Thymus (tissue), 11 donors: ENCODE results near the gene STARD5. TPM values are rescaled to one million over a fixed set of nuclear protein-coding genes. Genes with fewer than 3 reads are reported as not detected.
A peak's percentile ranks its signal among the peaks of the same experiment; 100 is the strongest.

ENCODE experiments used
- DNase-seq, 9 donors: peaks; one replicate each; pipeline ENCODE4 v3.0.0-alpha.2; 2013; ENCODE audit warnings: low spot score in 9 of 9, low read depth in 6 of 9, missing footprints in 1 of 9
- H3K27ac ChIP-seq, 2 donors: one replicate each; pipeline ENCODE4 v1.5.1; 2013; ENCODE audit warnings: control low read depth in 1 of 2, low read depth in 1 of 2, low read length in 1 of 2, mild to moderate bottlenecking in 1 of 2, moderate library complexity in 1 of 2
- H3K27me3 ChIP-seq, 2 donors: one replicate each; pipeline ENCODE4 v1.5.1; 2013; ENCODE audit warnings: low read length in 1 of 2; ENCODE audit not compliant: control insufficient read depth in 2 of 2, insufficient read depth in 1 of 2
- H3K36me3 ChIP-seq, 2 donors: one replicate each; pipeline ENCODE4 v1.5.1; 2013; ENCODE audit warnings: low read length in 1 of 2, mild to moderate bottlenecking in 1 of 2, moderate library complexity in 1 of 2; ENCODE audit not compliant: control insufficient read depth in 2 of 2, insufficient read depth in 2 of 2
- H3K4me1 ChIP-seq, 2 donors: one replicate each; pipeline ENCODE4 v1.5.1; 2013; ENCODE audit warnings: low read length in 2 of 2; ENCODE audit not compliant: control insufficient read depth in 2 of 2, insufficient read depth in 2 of 2
- H3K4me3 ChIP-seq, 2 donors: one replicate each; pipeline ENCODE4 v1.5.1; 2013; ENCODE audit warnings: low read length in 2 of 2, control low read depth in 1 of 2, mild to moderate bottlenecking in 1 of 2
- H3K9me3 ChIP-seq, 2 donors: one replicate each; pipeline ENCODE4 v1.5.1; 2013; ENCODE audit warnings: low read length in 1 of 2, mild to moderate bottlenecking in 1 of 2; ENCODE audit not compliant: control insufficient read depth in 2 of 2, insufficient read depth in 1 of 2
- WGBS: extraction: QIAGEN DNeasy Blood & Tissue Kit; methylation state at CpG from one replicate; pipeline ENCODE4 v1.1.7; 2013; 5-methylcytosine and 5-hydroxymethylcytosine counted together
- polyA plus RNA-seq: library from polyadenylated mRNA; stranded (reverse); fragments of 200-250 nt; gene quantifications from one replicate; pipeline ENCODE4 v1.2.3, GENCODE V29; 2013
- total RNA-seq: library from RNA; stranded (reverse); fragments of 120-200 nt; gene quantifications from one replicate; pipeline ENCODE4 v1.2.4, GENCODE V29; 2013
- donor health status: healthy.

STARD5 gene
- total and polyA plus RNA-seq, 2 donors = 3.6 to 12.0 TPM

DNA sequence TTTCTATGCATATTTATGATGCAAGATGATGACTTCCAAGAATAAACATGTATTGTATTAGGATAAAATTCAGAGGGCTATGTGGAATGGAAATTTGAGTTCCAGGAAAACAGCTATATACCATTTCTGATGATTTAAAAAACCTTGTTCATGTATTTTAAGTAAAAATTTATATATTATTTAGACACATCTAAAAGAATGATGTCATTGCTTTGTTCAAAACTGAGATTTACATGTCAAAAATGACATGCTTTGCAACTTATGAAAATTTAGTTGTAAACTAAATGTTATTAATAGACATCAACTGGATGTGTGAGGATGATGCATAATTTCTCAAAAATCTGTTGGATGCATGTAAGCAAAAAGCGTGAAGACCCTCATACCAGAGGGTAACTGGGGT is 2.3 kb downstream of the STARD5 start:
- Histone ChIP-seq H3K27me3 (peaks cover 0 to 5% of the 10 kb centered on the region in 2 donors), H3K27ac (no peak overlapping the region), H3K4me1 (peaks cover 9 to 24% of the 10 kb centered on the region in 2 donors), H3K9me3 (no peaks in the 10 kb centered on the region), H3K4me3 (no peak overlapping the region), H3K36me3 (peaks cover 16 to 24% of the 10 kb centered on the region in 2 donors)
- 98% methylated on average over 1 of the region's 1 CpG for WGBS
- no peak for DNase-seq

DNA sequence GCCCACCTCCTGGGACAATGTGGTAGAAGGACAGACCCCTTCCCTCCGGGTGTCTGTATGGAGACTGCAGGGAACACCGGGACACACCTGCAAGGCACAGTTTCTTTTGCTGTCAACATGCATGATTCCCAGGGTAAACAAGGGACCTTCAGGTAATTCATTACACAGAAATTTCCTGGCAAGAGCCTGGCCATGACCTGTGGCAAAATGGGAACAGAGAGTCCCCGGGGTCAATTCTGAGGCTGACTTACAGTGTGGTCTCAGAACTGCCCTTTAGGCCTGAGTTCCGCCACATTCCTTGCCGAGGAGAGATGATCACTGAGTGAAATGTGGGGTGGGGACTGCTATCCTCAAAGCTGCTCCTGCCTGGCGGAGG is 6.3 kb downstream of the STARD5 start:
- Histone ChIP-seq H3K4me3 (no peak overlapping the region), H3K27me3 (no peaks in the 10 kb centered on the region), H3K36me3 (peaks cover 31 to 49% of the 10 kb centered on the region in 2 donors), H3K27ac (no peak overlapping the region), H3K4me1 (peaks cover 2 to 21% of the 10 kb centered on the region in 2 donors), H3K9me3 (peaks cover 0 to 7% of the 10 kb centered on the region in 2 donors)
- 97% methylated on average over 6 of the region's 6 CpGs for WGBS
- no peak for DNase-seq

DNA sequence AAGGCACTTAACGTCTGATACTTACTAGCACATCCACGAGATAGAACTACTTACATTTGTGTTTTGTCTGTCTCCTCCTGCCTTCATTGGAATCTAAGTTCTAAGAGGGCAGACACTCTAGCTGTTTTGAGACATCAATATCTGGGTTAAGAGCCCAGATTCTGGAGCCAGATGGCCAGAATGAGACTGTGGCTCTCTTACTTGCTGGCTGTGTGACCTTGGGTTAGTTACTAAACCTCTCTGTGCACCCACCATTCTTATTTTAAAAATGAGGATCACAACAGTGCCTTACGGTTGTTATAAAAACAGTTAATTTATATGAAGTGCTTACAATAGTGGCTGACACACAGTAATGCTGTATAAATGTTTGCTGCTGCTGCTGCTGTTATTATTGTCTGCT is 7.7 kb downstream of the STARD5 start:
- peaks cover 45 to 55% of the 10 kb centered on the region in 2 donors for H3K36me3 ChIP-seq
- no peak for DNase-seq
- H3K4me3 ChIP-seq = no peak overlapping the region
- no peaks in the 10 kb centered on the region for H3K27me3 ChIP-seq
- H3K27ac ChIP-seq = no peak overlapping the region
- WGBS = 97% methylated on average over 3 of the region's 3 CpGs
- H3K9me3 ChIP-seq = peaks cover 0 to 7% of the 10 kb centered on the region in 2 donors
- peaks cover 2 to 25% of the 10 kb centered on the region in 2 donors for H3K4me1 ChIP-seq

DNA sequence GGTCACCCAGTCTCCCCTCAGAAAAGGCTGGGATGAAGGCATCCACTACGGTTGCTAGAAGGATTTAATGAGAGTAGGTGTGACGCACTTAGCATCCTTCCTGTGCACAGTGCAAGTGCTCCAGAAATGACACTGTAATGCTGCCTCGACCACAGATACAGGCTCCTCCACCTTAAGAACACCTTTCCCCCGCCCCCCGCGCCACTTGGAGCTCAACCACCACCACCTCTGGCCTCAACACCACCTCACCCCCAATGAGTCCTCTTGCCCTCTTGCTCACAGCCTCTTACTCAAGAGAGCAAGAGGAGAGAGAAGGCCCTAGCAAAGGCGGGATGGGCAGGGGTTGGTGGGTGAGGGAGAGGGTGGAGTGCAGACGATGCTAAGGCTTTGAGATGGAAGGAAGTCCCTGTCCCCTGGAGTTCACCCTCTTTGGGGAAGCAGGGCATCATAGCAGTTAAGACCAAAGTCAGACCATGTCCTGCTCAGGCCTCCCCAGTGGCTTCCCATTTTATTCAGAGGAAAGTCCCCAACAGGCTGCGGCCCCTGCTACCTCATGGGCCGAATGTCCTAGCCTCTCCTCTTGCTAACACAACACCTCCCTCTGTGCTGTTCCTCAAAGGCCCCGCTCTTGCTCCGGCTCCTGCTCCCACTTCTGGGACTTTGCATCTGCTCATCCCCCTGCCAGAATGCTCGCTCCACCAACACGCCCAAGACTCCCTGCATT is 8.3 kb downstream of the STARD5 start:
- Histone ChIP-seq H3K36me3 (peaks cover 51 to 57% of the 10 kb centered on the region in 2 donors), H3K4me3 (no peak overlapping the region), H3K27ac (no peak overlapping the region), H3K9me3 (peaks cover 0 to 7% of the 10 kb centered on the region in 2 donors), H3K4me1 (peaks cover 2 to 27% of the 10 kb centered on the region in 2 donors), H3K27me3 (no peaks in the 10 kb centered on the region)
- no peak for DNase-seq
- 93% methylated on average over 14 of the region's 14 CpGs for WGBS

GRCh38 chr15:81314378-81314777 is 9.6 kb downstream of the STARD5 start:
- Histone ChIP-seq H3K9me3 (peaks cover 0 to 7% of the 10 kb centered on the region in 2 donors), H3K36me3 (peaks cover 57 to 63% of the 10 kb centered on the region in 2 donors), H3K4me1 (peaks cover 2 to 27% of the 10 kb centered on the region in 2 donors), H3K27ac (no peak overlapping the region), H3K4me3 (no peak overlapping the region), H3K27me3 (no peaks in the 10 kb centered on the region)
- DNase-seq = no peak
- WGBS = 96% methylated on average over 5 of the region's 5 CpGs

DNA sequence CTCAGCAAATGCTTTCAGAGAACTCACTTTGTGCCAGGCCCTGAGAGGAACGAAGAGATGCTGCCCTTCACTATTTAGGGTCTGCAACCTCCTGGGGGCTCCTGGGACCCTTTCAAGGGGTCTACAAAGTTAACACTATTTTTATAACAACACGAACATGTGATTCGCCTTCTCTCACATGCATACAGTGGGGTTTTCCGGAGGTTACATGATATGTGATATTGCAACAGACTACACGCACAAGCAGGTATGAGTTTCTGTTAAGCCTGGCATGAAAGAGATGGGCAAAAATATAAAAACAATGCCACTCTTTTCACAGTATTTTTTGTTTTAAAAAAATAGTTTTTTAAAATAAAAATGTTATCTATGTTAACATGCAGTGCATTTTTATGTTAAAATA is 10.3 kb downstream of the STARD5 start:
- H3K27ac ChIP-seq = no peak overlapping the region
- H3K27me3 ChIP-seq = no peaks in the 10 kb centered on the region
- WGBS = 94% methylated on average over 5 of the region's 5 CpGs
- H3K36me3 ChIP-seq = peaks cover 63 to 64% of the 10 kb centered on the region in 2 donors
- peaks cover 2 to 27% of the 10 kb centered on the region in 2 donors for H3K4me1 ChIP-seq
- peaks cover 0 to 7% of the 10 kb centered on the region in 2 donors for H3K9me3 ChIP-seq
- no peak for DNase-seq
- no peak overlapping the region for H3K4me3 ChIP-seq

GRCh38 chr15:81312790-81313543 is 11.0 kb downstream of the STARD5 start:
- H3K27ac ChIP-seq = peak overlapping the region in 1 of 2 donors; percentile 53
- H3K27me3 ChIP-seq = no peaks in the 10 kb centered on the region
- peaks cover 0 to 7% of the 10 kb centered on the region in 2 donors for H3K9me3 ChIP-seq
- WGBS = 95% methylated on average over 22 of the region's 22 CpGs
- H3K4me1 ChIP-seq = peaks cover 2 to 26% of the 10 kb centered on the region in 2 donors
- peaks cover 65% of the 10 kb centered on the region in 2 donors for H3K36me3 ChIP-seq
- no peak overlapping the region for H3K4me3 ChIP-seq
- no peak for DNase-seq

DNA sequence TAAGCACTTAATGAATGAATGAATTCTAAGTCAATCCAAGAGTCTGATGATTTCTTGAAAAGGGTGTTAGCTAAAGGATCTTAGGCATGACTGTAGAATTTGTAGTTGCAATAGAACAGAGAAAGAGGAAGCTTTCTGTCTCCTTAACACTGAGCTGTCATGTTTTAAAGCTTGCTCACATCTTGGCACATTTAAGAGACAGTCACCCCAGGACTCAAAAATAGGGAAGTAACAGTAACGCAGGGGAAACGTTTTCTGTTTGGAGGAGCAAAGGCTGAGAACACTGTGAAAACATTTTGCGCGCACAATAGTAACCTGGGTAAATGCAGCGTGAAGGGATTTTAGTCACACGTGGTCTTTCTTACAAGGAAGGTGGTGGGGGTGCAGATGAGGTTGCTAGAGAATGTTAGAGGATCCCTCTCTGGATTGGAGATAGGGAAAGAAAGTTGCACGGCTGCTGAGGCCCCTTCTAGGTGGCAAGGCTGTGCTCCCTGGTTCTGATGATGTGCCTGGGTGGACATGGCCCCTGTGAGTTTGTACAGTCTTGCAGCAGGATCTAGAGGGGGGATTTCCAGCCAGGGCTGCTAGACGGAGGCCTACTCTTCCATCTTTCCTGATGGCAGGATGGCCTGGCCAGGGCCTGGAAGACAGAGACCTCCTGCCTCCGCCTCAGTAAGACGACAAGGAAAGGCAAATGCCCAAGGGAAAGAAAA is 12.0 kb downstream of the STARD5 start:
- DNase-seq = peak in 1 of 9 donors; percentile 32
- Histone ChIP-seq H3K9me3 (peaks cover 0 to 7% of the 10 kb centered on the region in 2 donors), H3K4me1 (peaks cover 2 to 16% of the 10 kb centered on the region in 2 donors), H3K36me3 (peaks cover 69 to 72% of the 10 kb centered on the region in 2 donors), H3K4me3 (no peak overlapping the region), H3K27me3 (no peaks in the 10 kb centered on the region), H3K27ac (peak overlapping the region; percentile 22 to 64)
- 60% methylated on average over 10 of the region's 10 CpGs for WGBS
